ENCODE results near the gene RASA2.
"Not testable (repeated sequence)": the region's sequence is repeated elsewhere in the genome, so short reads cannot be mapped to it uniquely, and the experiment has no call there.

RASA2 gene

GRCh38 chr3:141456301-141456625 lies 30.6 kb upstream of the RASA2 start:
- no peak for DNase-seq (ENCODE audit: low read depth in 2 of 2, low spot score in 1 of 2)

GRCh38 chr3:141457624-141458236 lies 29.1 kb upstream of the RASA2 start:
- DNase-seq (ENCODE audit: low read depth in 2 of 2, low spot score in 1 of 2) = no peak

- no peak for DNase-seq (ENCODE audit: low read depth in 2 of 2, low spot score in 1 of 2)
These were observed 27.8 kb upstream of the RASA2 start for GRCh38 chr3:141459008-141459407.

- DNase-seq (ENCODE audit: low read depth in 2 of 2, low spot score in 1 of 2) = peak; percentile 66 to 76
These were observed 26.6 kb upstream of the RASA2 start for GRCh38 chr3:141460097-141460704.

GRCh38 chr3:141462176-141462859 lies 24.5 kb upstream of the RASA2 start:
- DNase-seq (ENCODE audit: low read depth in 2 of 2, low spot score in 1 of 2) = no peak

GRCh38 chr3:141465221-141465620 lies 21.6 kb upstream of the RASA2 start:
- DNase-seq (ENCODE audit: low read depth in 2 of 2, low spot score in 1 of 2) = no peak

- no peak for DNase-seq (ENCODE audit: low read depth in 2 of 2, low spot score in 1 of 2)
These were observed 20.1 kb upstream of the RASA2 start for GRCh38 chr3:141466633-141467169.

- DNase-seq (ENCODE audit: low read depth in 2 of 2, low spot score in 1 of 2) = no peak
These were observed 17.1 kb upstream of the RASA2 start for GRCh38 chr3:141469720-141470119.

- no peak for DNase-seq (ENCODE audit: low read depth in 2 of 2, low spot score in 1 of 2)
These were observed 15.7 kb upstream of the RASA2 start for GRCh38 chr3:141471160-141471559.

- DNase-seq (ENCODE audit: low read depth in 2 of 2, low spot score in 1 of 2) = no peak
These were observed 10.8 kb upstream of the RASA2 start for GRCh38 chr3:141476033-141476432.

- no peak for DNase-seq (ENCODE audit: low read depth in 2 of 2, low spot score in 1 of 2)
These were observed 9.6 kb upstream of the RASA2 start for GRCh38 chr3:141477224-141477623.

- no peak for DNase-seq (ENCODE audit: low read depth in 2 of 2, low spot score in 1 of 2)
These were observed 8.7 kb upstream of the RASA2 start for GRCh38 chr3:141478139-141478538.

- DNase-seq (ENCODE audit: low read depth in 2 of 2, low spot score in 1 of 2) = not testable (repeated sequence)
These were observed 8.0 kb upstream of the RASA2 start for GRCh38 chr3:141478840-141479239.

- no peak for DNase-seq (ENCODE audit: low read depth in 2 of 2, low spot score in 1 of 2)
These were observed 4.4 kb upstream of the RASA2 start for GRCh38 chr3:141482245-141482922.

GRCh38 chr3:141484701-141485287 lies 2.0 kb upstream of the RASA2 start:
- DNase-seq (ENCODE audit: low read depth in 2 of 2, low spot score in 1 of 2) = no peak

GRCh38 chr3:141485641-141486495 lies 959 bp upstream of the RASA2 start:
- DNase-seq (ENCODE audit: low read depth in 2 of 2, low spot score in 1 of 2) = no peak

- no peak for DNase-seq (ENCODE audit: low read depth in 2 of 2, low spot score in 1 of 2)
These were observed 406 bp upstream of the RASA2 start for GRCh38 chr3:141486496-141486745.

- DNase-seq (ENCODE audit: low read depth in 2 of 2, low spot score in 1 of 2) = peak; percentile 51 to 58
These were observed 860 bp downstream of the RASA2 start for GRCh38 chr3:141487521-141488252.

GRCh38 chr3:141489203-141489602 lies 2.4 kb downstream of the RASA2 start:
- no peak for DNase-seq (ENCODE audit: low read depth in 2 of 2, low spot score in 1 of 2)

GRCh38 chr3:141491081-141491480 lies 4.3 kb downstream of the RASA2 start:
- DNase-seq (ENCODE audit: low read depth in 2 of 2, low spot score in 1 of 2) = no peak

All from stimulated activated CD8-positive, alpha-beta memory T cell treated with anti-CD3 and anti-CD28 coated beads, Interleukin-4, amount 100 ng/mL, for 4 hours (primary cell).